ENCODE data around the gene AGXT.
"Not testable (repeated sequence)": the region's sequence is repeated elsewhere in the genome, so short reads cannot be mapped to it uniquely, and the experiment has no call there.

Gene AGXT

GRCh38 chr2:240840435-240841060, 28.1 kb upstream of the AGXT start:
- peak; percentile 56 to 67 (median 59) for DNase-seq

GRCh38 chr2:240846309-240846708, 22.3 kb upstream of the AGXT start:
- DNase-seq = not testable (repeated sequence)

GRCh38 chr2:240846873-240847595, 21.6 kb upstream of the AGXT start:
- DNase-seq = no peak

- DNase-seq = no peak
These were observed 20.8 kb upstream of the AGXT start for GRCh38 chr2:240847817-240848216.

GRCh38 chr2:240848900-240849680, 19.5 kb upstream of the AGXT start:
- DNase-seq = no peak

GRCh38 chr2:240850026-240850425, 18.6 kb upstream of the AGXT start:
- DNase-seq = no peak

- DNase-seq = no peak
These were observed 17.9 kb upstream of the AGXT start for GRCh38 chr2:240850756-240851077.

- peak; percentile 81 to 89 (median 89) for DNase-seq
These were observed 17.3 kb upstream of the AGXT start for GRCh38 chr2:240851078-240851991.

- no peak for DNase-seq
These were observed 15.8 kb upstream of the AGXT start for GRCh38 chr2:240852671-240853314.

GRCh38 chr2:240855670-240856069, 13.0 kb upstream of the AGXT start:
- DNase-seq = no peak

- DNase-seq = no peak
These were observed 12.3 kb upstream of the AGXT start for GRCh38 chr2:240856151-240856980.

GRCh38 chr2:240857039-240858008, 11.3 kb upstream of the AGXT start:
- DNase-seq = no peak

- no peak for DNase-seq
These were observed 10.3 kb upstream of the AGXT start for GRCh38 chr2:240858321-240858720.

- DNase-seq = no peak
These were observed 9.8 kb upstream of the AGXT start for GRCh38 chr2:240858871-240859270.

- no peak for DNase-seq
These were observed 7.1 kb upstream of the AGXT start for GRCh38 chr2:240861547-240861946.

- no peak for DNase-seq
These were observed 4.1 kb upstream of the AGXT start for GRCh38 chr2:240864475-240864874.

- DNase-seq = peak in 2 of 3 donors; percentile 19 to 21
These were observed 3.2 kb upstream of the AGXT start for GRCh38 chr2:240865391-240865790.

- no peak for DNase-seq
These were observed 708 bp downstream of the AGXT start for GRCh38 chr2:240869109-240869955.
